H1 (cell line): ENCODE data around the gene MAP7. TPM values are rescaled to one million over a fixed set of nuclear protein-coding genes. Genes with fewer than 3 reads are reported as not detected.

Source experiments
- SP2 ChIP-seq: IDR thresholded peaks from 2 replicates; pipeline ENCODE4 v1.6.1; 2012; ENCODE audit warnings: mild to moderate bottlenecking, low read length, inconsistent platforms
- polyA plus RNA-seq, 7 experiments: library from polyadenylated mRNA; depleted of rRNA in 3 of 7; stranded (reverse) in 5 of 7; unstranded in 2 of 7; fragments of >200 nt in 5 of 7; fragments of 200-250 nt in 2 of 7; gene quantifications; 1 replicate in 5 of 7; 2 replicates in 1 of 7; 4 replicates in 1 of 7; pipeline versions ENCODE4 v1.2.1 to v1.2.3, GENCODE V29; 2011 to 2013; ENCODE audit warnings: missing spikeins in 2 of 7, mixed read lengths in 2 of 7
- total RNA-seq: library from RNA; stranded (reverse); fragmentation: NEBNext Ultra II Directional; extraction: Animal tissue kit (Norgen Biotek cat#: 25700); gene quantifications from 2 replicates; pipeline ENCODE4 v1.2.1, GENCODE V29; 2021

The MAP7 gene
- total and polyA plus RNA-seq, 2 of the 8 experiments (the other 6 are each of a cell fraction or from before 2014, with no cell fraction given), result 13.5 to 66.9 TPM

DNA sequence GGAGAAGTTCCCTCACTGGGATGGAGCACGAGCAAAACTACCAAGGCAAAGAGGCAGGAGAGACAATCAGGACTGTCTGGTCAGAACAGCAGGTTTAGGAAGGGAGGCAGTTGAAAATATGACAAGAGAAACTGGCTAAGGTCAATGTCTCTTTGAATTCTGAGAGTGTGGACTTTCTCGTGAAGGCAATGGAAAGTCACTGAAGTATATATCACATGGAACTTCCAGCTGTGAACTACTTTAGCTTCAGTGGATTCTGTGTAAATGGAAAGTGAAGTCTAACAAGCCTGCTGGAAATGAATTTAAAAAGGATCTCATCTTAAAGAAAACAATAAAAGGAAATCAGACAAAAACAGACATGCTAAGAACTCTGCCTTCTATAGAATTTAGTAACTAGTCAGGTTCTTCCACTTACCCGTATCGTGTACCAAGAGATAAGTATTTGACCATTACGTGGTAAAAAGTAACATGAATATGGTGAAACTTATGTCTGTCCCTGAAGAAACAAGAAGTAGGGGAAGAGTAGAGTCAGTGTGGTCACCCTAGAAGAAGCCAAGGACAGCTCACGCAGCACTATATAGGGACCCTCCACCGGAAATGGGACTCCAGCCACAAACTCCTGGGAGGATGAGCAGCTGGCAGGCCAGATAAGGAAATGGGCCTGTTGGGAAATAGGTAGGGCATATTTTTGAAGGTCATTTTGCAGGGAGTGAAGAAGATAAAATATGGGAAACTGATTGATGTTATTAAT is 123.4 kb downstream of the MAP7 start (continued):
- TF ChIP-seq SP2, result no peak
